Placental epithelial cell (primary cell): ENCODE measurements around the gene DNAH8. TPM values are rescaled to one million over a fixed set of nuclear protein-coding genes. Genes with fewer than 3 reads are reported as not detected.

Experiments
- small RNA-seq: library from RNA; depleted of rRNA; stranded (forward); fragments of <200 nt; gene quantifications from one replicate; pipeline ENCODE3, GENCODE V24; 2012
- total RNA-seq: library from RNA; depleted of rRNA; stranded (reverse); fragments of >200 nt; gene quantifications from 2 replicates; pipeline ENCODE4 v1.2.3, GENCODE V29; 2012

The DNAH8 gene, protein sequence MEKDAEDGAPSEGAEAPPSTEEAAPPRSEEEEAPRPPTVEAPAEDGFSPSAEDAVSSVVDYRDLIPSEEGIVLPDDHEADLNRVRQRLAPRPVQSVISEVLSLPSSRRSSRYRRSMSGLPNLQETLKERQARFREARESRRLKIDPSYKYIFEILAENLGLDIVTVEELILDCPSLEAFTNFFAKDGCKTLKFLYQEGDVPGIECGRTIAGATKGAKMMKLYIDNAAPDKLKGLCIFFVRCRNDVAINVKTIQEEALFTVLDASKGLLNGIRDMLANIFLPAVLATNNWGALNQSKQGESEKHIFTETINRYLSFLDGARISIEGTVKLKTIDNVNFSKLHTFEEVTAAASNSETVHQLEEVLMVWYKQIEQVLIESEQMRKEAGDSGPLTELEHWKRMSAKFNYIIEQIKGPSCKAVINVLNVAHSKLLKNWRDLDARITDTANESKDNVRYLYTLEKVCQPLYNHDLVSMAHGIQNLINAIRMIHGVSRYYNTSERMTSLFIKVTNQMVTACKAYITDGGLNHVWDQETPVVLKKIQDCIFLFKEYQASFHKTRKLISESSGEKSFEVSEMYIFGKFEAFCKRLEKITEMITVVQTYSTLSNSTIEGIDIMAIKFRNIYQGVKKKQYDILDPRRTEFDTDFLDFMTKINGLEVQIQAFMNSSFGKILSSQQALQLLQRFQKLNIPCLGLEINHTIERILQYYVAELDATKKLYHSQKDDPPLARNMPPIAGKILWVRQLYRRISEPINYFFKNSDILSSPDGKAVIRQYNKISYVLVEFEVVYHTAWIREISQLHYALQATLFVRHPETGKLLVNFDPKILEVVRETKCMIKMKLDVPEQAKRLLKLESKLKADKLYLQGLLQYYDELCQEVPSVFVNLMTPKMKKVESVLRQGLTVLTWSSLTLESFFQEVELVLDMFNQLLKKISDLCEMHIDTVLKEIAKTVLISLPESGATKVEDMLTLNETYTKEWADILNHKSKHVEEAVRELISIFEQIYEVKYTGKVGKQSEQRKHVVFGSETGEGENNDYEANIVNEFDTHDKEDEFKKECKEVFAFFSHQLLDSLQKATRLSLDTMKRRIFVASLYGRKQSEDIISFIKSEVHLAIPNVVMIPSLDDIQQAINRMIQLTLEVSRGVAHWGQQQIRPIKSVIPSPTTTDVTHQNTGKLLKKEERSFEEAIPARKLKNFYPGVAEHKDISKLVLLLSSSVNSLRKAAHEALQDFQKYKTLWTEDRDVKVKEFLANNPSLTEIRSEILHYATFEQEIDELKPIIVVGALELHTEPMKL (N-terminal part only)
- total RNA-seq, result under 0.01 TPM in 1 of 2 replicates, not detected in the other

DNA sequence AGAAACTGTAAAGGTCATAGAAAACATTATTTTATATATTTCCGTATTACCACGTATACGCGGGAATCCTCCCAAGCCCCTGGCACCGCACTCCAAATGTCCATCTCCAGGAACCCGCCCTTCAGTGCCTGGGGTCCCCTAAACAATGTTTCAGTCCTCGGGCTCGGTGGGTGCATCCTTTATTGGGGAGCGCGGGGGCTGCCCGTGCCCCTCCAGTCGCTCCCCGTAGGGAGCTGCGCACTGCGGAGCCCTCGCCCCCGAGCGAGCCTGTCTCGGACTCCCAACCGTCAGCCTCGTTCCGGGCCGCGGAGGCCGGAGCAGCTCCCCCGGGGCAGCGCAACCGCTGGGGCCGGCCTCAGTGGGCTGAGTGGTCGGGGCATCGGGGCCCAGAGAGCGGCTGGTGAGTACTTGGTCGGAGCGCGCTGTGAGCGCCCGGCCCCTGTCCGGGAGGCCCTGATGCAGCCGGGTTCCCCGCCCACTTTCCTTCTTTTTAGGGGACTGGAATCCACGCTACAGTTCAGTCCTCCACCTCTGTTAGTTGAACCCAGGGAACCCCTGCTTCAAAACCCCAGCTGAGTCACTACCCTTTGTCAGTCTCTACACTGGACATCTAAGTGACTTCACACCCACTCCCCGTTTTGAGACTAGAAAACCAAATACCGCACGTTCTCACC is at the start of gene DNAH8:
Gene DNAH8 (plus strand): TSS at position 296 of the 674 bp plus-strand sequence. CDS start 7,499 bp downstream, outside the sequence.

DNA sequence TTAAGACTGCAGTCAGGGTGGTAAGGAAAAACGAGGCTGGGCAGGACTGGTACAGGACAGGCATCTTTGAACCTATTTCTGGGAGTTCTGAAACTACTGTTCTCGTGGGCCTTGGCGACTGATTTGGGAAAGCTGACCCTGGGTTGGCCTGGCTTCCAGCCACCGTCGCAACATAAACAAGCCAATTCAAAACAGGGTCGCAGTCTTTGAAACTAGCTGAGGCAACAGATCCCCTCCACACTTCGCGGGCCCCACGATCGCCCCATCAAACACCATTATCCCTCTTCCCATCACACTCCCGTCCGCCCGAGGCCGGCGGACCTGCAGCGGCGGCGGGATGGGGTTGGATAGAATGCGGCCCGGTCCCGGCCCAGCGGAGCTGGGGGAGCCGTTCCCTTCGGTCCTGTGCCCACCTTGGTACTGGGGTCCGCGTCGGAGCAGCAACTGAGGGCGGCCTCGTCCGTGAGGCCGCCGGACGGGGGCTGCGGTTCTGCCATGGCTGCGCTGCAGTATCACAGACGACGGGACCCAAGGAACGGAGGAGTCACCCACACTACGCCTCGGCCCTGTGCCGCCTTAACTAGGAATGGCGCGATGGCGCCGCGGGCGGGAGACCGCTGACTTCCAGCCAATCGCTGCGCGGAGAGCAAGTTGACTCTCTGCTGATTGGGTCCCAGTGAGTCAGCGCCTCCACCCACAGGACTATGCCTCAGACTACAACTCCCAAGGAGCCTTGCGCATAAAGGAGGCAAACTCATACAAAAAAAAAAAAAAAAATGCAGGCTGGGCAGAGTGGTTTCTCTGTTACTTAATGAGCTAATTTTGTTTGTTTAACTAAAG is 12.3 kb upstream of the DNAH8 start, which contains the start of gene GLO1:
Gene GLO1 (minus strand): TSS at position 588 of the 840 bp plus-strand sequence. CDS start 91 bp downstream, at position 497.

DNA sequence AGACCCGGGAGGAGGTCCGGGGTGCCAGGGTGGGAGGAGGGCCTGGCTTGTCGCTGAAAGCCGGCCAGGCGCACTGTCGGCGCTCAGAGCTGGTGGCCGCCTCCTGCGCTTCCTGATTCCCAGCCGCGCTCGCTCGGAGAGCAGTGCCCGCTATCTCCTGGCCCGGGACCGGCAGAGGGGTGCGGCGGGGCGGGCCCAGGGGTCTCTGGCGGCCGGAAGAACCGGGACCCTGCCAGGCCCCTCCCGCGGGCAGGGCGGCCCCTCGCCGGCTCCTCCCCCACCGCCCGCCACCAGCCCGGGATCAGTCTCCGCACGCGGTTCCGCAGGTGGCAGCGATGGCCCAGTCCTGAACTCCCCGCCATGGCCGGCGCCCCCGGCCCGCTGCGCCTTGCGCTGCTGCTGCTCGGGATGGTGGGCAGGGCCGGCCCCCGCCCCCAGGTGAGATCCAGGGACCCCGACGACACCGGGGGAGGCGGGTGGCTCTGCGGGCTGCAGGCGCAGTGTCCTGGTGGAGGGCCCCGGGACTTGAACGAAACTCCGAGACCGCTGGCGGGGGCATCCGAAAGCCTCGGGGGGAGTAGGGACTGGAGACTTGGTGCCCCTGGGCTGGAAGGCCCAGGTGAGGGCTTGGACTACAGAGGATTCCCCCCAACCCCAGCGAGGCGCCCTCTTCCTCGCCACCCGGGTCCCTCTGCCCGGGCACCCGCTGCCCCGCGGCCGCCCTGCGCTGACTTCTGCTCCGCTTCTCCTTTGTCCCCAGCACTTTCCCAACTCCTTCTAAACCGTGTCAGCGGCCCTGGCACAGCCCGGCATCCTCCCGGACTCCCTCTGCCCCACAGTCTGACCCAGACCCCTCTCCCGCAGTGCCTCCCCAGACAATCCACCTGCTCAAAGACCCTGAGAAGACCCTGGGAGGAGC is 333.6 kb downstream of the DNAH8 start, which contains the start of gene GLP1R:
Gene GLP1R (plus strand): TSS at position 301 of the 919 bp plus-strand sequence. CDS start 60 bp downstream, at position 361.

Small RNA genes within 50 kb of the gene (small RNA-seq; reads per million reads assigned to genes)
- gene AL034345.1 (not detected), gene RF00393 (not detected)

Other genes with a start within 250 kb of the DNAH8 start
- 5.1 and 8.5 TPM in 2 replicates for gene BTBD9, start 75.4 kb upstream of the DNAH8 start, total RNA-seq
- 56.1 and 95.4 TPM in 2 replicates for gene GLO1, start 12.2 kb upstream of the DNAH8 start, total RNA-seq